ENCODE results near the gene ZNF3. TPM values are rescaled to one million over a fixed set of nuclear protein-coding genes. Genes with fewer than 3 reads are reported as not detected.
A peak's percentile ranks its signal among the peaks of the same experiment; 100 is the strongest.

The ZNF3 gene
- total and polyA plus RNA-seq, 2 experiments from 2014 or later: 23.4 to 48.9 TPM

DNA sequence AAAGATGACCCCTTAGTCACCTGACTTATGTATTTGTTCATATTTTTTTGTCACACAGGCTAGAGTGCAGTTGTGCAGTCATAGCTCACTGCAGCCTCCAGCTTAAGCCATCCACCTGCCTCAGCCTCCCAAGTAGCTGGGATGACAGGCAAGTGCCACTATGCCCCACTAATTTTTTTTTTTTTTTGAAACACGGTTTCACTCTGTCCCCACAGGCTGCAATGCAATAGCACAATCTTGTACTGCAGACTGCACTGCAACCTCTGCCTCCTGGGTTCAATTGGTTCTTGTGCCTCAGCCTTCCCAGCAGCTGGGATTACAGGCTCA is 47.1 kb upstream of the ZNF3 start:
- TF ChIP-seq ETS1 (IDR thresholded peaks at IDR 0.05): no peak
- no peak for TF ChIP-seq NANOG (IDR thresholded peaks at IDR 0.05; ENCODE audit: borderline replicate concordance)
- ATAC-seq (no peak), DNase-seq (ENCODE audit: low spot score) (no peak)
- Histone ChIP-seq H3K4me1 (ENCODE audit: insufficient read depth) (peaks cover 4% of the 10 kb centered on the region; the same call in 1 of the 2 replicates), H3K9me2 (ENCODE audit: insufficient read depth) (no peaks in the 10 kb centered on the region), H3K27me3 (ENCODE audit: insufficient read depth) (peaks cover 21% of the 10 kb centered on the region), H3K79me2 (replicated peaks; ENCODE audit: insufficient read depth) (peaks cover 5% of the 10 kb centered on the region), H3K4me2 (peak overlapping the region; percentile 96; the same call in 1 of the 2 replicates), H3K36me3 (ENCODE audit: insufficient read depth) (no peaks in the 10 kb centered on the region), H4K20me1 (replicated peaks; ENCODE audit: insufficient read depth) (no peaks in the 10 kb centered on the region), H2AFZ (no peak overlapping the region), H3K27ac (ENCODE audit: low read depth) (no peak overlapping the region), H3K4me3 (no peak overlapping the region), H3F3A (replicated peaks; ENCODE audit: low read depth) (peaks cover 21% of the 10 kb centered on the region)
- peaks cover 11% of the 10 kb centered on the region for H3K4me1 Mint-ChIP-seq
- peaks cover 21% of the 10 kb centered on the region for H3K27me3 Mint-ChIP-seq (ENCODE audit: insufficient read depth, low read depth, poor library complexity)
- no peak overlapping the region for H3K27ac Mint-ChIP-seq
- peak overlapping the region; percentile 77; the same call in 2 of the 3 replicates for H3K4me3 Mint-ChIP-seq
- H3K9me3 Mint-ChIP-seq: no peaks in the 10 kb centered on the region
- H3K36me3 Mint-ChIP-seq (ENCODE audit: low read depth): peaks cover 6% of the 10 kb centered on the region; the same call in 1 of the 3 replicates

- Histone ChIP-seq H3K27ac (ENCODE audit: low read depth) (no peak overlapping the region), H3K4me1 (ENCODE audit: insufficient read depth) (peaks cover 4% of the 10 kb centered on the region; the same call in 1 of the 2 replicates), H3K36me3 (ENCODE audit: insufficient read depth) (no peaks in the 10 kb centered on the region), H2AFZ (peak overlapping the region; percentile 94), H3K9me2 (ENCODE audit: insufficient read depth) (no peaks in the 10 kb centered on the region), H3K4me3 (peak overlapping the region; percentile 99), H3K27me3 (ENCODE audit: insufficient read depth) (peaks cover 21% of the 10 kb centered on the region), H3K79me2 (replicated peaks; ENCODE audit: insufficient read depth) (peaks cover 5% of the 10 kb centered on the region), H4K20me1 (replicated peaks; ENCODE audit: insufficient read depth) (no peaks in the 10 kb centered on the region), H3F3A (replicated peaks; ENCODE audit: low read depth) (peaks cover 21% of the 10 kb centered on the region), H3K4me2 (peak overlapping the region; percentile 96)
- H3K4me1 Mint-ChIP-seq: peaks cover 11% of the 10 kb centered on the region
- ATAC-seq (peak; percentile 33), DNase-seq (ENCODE audit: low spot score) (peak; percentile 58)
- no peaks in the 10 kb centered on the region for H3K9me3 Mint-ChIP-seq
- H3K36me3 Mint-ChIP-seq (ENCODE audit: low read depth): peaks cover 6% of the 10 kb centered on the region; the same call in 1 of the 3 replicates
- H3K4me3 Mint-ChIP-seq: peak overlapping the region; percentile 77
- H3K27me3 Mint-ChIP-seq (ENCODE audit: insufficient read depth, low read depth, poor library complexity): peaks cover 21% of the 10 kb centered on the region
- H3K27ac Mint-ChIP-seq: no peak overlapping the region
- TF ChIP-seq STAT1 (IDR thresholded peaks at IDR 0.05; ENCODE audit: unreplicated experiment): no peak
- TF ChIP-seq JUNB (IDR thresholded peaks at IDR 0.05; ENCODE audit: unreplicated experiment): no peak
- TF ChIP-seq NANOG (IDR thresholded peaks at IDR 0.05; ENCODE audit: borderline replicate concordance): no peak
- no peak for TF ChIP-seq CREB1 (CRISPR knock-in tag; IDR thresholded peaks at IDR 0.05; ENCODE audit: low read depth)
- TF ChIP-seq ZNF331 (CRISPR knock-in tag; IDR thresholded peaks at IDR 0.05; ENCODE audit: low read depth): no peak
- TF ChIP-seq, protein P1, sequence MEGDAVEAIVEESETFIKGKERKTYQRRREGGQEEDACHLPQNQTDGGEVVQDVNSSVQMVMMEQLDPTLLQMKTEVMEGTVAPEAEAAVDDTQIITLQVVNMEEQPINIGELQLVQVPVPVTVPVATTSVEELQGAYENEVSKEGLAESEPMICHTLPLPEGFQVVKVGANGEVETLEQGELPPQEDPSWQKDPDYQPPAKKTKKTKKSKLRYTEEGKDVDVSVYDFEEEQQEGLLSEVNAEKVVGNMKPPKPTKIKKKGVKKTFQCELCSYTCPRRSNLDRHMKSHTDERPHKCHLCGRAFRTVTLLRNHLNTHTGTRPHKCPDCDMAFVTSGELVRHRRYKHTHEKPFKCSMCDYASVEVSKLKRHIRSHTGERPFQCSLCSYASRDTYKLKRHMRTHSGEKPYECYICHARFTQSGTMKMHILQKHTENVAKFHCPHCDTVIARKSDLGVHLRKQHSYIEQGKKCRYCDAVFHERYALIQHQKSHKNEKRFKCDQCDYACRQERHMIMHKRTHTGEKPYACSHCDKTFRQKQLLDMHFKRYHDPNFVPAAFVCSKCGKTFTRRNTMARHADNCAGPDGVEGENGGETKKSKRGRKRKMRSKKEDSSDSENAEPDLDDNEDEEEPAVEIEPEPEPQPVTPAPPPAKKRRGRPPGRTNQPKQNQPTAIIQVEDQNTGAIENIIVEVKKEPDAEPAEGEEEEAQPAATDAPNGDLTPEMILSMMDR (conservative IDR thresholded peaks at IDR 0.05; ENCODE audit: low read depth in 2 of 2): no peak
- TF ChIP-seq, protein P2, sequence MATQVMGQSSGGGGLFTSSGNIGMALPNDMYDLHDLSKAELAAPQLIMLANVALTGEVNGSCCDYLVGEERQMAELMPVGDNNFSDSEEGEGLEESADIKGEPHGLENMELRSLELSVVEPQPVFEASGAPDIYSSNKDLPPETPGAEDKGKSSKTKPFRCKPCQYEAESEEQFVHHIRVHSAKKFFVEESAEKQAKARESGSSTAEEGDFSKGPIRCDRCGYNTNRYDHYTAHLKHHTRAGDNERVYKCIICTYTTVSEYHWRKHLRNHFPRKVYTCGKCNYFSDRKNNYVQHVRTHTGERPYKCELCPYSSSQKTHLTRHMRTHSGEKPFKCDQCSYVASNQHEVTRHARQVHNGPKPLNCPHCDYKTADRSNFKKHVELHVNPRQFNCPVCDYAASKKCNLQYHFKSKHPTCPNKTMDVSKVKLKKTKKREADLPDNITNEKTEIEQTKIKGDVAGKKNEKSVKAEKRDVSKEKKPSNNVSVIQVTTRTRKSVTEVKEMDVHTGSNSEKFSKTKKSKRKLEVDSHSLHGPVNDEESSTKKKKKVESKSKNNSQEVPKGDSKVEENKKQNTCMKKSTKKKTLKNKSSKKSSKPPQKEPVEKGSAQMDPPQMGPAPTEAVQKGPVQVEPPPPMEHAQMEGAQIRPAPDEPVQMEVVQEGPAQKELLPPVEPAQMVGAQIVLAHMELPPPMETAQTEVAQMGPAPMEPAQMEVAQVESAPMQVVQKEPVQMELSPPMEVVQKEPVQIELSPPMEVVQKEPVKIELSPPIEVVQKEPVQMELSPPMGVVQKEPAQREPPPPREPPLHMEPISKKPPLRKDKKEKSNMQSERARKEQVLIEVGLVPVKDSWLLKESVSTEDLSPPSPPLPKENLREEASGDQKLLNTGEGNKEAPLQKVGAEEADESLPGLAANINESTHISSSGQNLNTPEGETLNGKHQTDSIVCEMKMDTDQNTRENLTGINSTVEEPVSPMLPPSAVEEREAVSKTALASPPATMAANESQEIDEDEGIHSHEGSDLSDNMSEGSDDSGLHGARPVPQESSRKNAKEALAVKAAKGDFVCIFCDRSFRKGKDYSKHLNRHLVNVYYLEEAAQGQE (IDR thresholded peaks at IDR 0.05; ENCODE audit: unreplicated experiment): no peak
- no peak for TF ChIP-seq ETS1 (IDR thresholded peaks at IDR 0.05)
Observed at GRCh38 chr7:100127866-100128636, 46.5 kb upstream of the ZNF3 start.
